H9 (cell line): Measurements from ENCODE around the gene SPRR1A. TPM values are rescaled to one million over a fixed set of nuclear protein-coding genes. Genes with fewer than 3 reads are reported as not detected.

Experiments used
- DNase-seq: peaks from one replicate; pipeline ENCODE4 v3.0.0-alpha.2; 2017
- H2AFZ ChIP-seq: one replicate; pipeline ENCODE4 v1.6.1; 2013; ENCODE audit warnings: mild to moderate bottlenecking, low read length, control low read depth, moderate library complexity
- H2AK5ac ChIP-seq: 2 replicates; pipeline ENCODE4 v1.6.1; 2013; ENCODE audit warnings: low read length, control low read depth, mixed read lengths; ENCODE audit not compliant: insufficient read length
- H2BK120ac ChIP-seq: one replicate; pipeline ENCODE4 v1.6.1; 2013; ENCODE audit warnings: low read depth, mild to moderate bottlenecking, low read length, control low read depth, inconsistent platforms; ENCODE audit not compliant: poor library complexity, severe bottlenecking
- H2BK12ac ChIP-seq: 2 replicates; pipeline ENCODE4 v1.6.1; 2013; ENCODE audit warnings: low read length, control low read depth, mixed read lengths, low read depth; ENCODE audit not compliant: insufficient read length
- H2BK15ac ChIP-seq: 2 replicates; pipeline ENCODE4 v1.6.1; 2013; ENCODE audit warnings: low read depth, low read length, control low read depth
- H2BK20ac ChIP-seq: one replicate; pipeline ENCODE4 v1.6.1; 2013; ENCODE audit warnings: low read depth, mild to moderate bottlenecking, low read length, control low read depth, inconsistent platforms; ENCODE audit not compliant: poor library complexity, severe bottlenecking
- H2BK5ac ChIP-seq: 2 replicates; pipeline ENCODE4 v1.6.1; 2013; ENCODE audit warnings: low read length, control low read depth, mixed read lengths; ENCODE audit not compliant: insufficient read length
- H3K14ac ChIP-seq: 2 replicates; pipeline ENCODE4 v1.6.1; 2013; ENCODE audit warnings: low read length, control low read depth; ENCODE audit not compliant: insufficient read depth
- H3K18ac ChIP-seq: 2 replicates; pipeline ENCODE4 v1.6.1; 2013; ENCODE audit warnings: low read depth, mild to moderate bottlenecking, mixed read lengths, low read length, control low read depth; ENCODE audit not compliant: insufficient read length
- H3K23ac ChIP-seq: 2 replicates; pipeline ENCODE4 v1.6.1; 2013; ENCODE audit warnings: low read length, control low read depth, mixed read lengths, low read depth; ENCODE audit not compliant: insufficient read length
- H3K23me2 ChIP-seq: 2 replicates; pipeline ENCODE4 v1.6.1; 2013; ENCODE audit warnings: low read depth, mild to moderate bottlenecking, mixed read lengths, low read length, control low read depth; ENCODE audit not compliant: insufficient read length, poor library complexity, severe bottlenecking
- H3K27ac ChIP-seq: 2 replicates; pipeline ENCODE4 v1.5.1; 2013; ENCODE audit warnings: low read length, control low read depth, mixed read lengths, low read depth; ENCODE audit not compliant: insufficient read length
- H3K27me3 ChIP-seq: 2 replicates; pipeline ENCODE4 v1.6.1; 2013; ENCODE audit warnings: low read length, control low read depth, inconsistent platforms; ENCODE audit not compliant: insufficient read depth
- H3K4ac ChIP-seq: 2 replicates; pipeline ENCODE4 v1.6.1; 2013; ENCODE audit warnings: low read depth, mild to moderate bottlenecking, control low read depth, inconsistent platforms, low read length, moderate library complexity
- H3K4me1 ChIP-seq: 2 replicates; pipeline ENCODE4 v1.6.1; 2013; ENCODE audit warnings: low read length, control low read depth, inconsistent platforms; ENCODE audit not compliant: insufficient read depth
- H3K4me2 ChIP-seq: 2 replicates; pipeline ENCODE4 v1.6.1; 2013; ENCODE audit warnings: low read length, control low read depth, mixed read lengths; ENCODE audit not compliant: insufficient read length, insufficient read depth
- H3K56ac ChIP-seq: 2 replicates; pipeline ENCODE4 v1.6.1; 2013; ENCODE audit warnings: low read depth, mild to moderate bottlenecking, mixed read lengths, low read length, control low read depth; ENCODE audit not compliant: insufficient read length
- H3K79me1 ChIP-seq: 2 replicates; pipeline ENCODE4 v1.6.1; 2013; ENCODE audit warnings: low read depth, mild to moderate bottlenecking, moderate library complexity, low read length, control low read depth, inconsistent platforms; ENCODE audit not compliant: insufficient read depth, poor library complexity, severe bottlenecking
- H3K79me2 ChIP-seq: 2 replicates; pipeline ENCODE4 v1.6.1; 2013; ENCODE audit warnings: low read length, control low read depth, inconsistent platforms; ENCODE audit not compliant: insufficient read depth
- H3K9ac ChIP-seq: 2 replicates; pipeline ENCODE4 v1.6.1; 2013; ENCODE audit warnings: low read length, control low read depth, mixed read lengths; ENCODE audit not compliant: insufficient read length; ENCODE audit errors: extremely low read depth
- H3K9me3 ChIP-seq: one replicate; pipeline ENCODE4 v1.6.1; 2013; ENCODE audit warnings: low read depth, low read length, inconsistent platforms; ENCODE audit not compliant: control insufficient read depth
- H3T11ph ChIP-seq: one replicate; pipeline ENCODE4 v1.6.1; 2013; ENCODE audit warnings: mild to moderate bottlenecking, low read length, control low read depth, inconsistent platforms
- H4K20me1 ChIP-seq: one replicate; pipeline ENCODE4 v1.6.1; 2013; ENCODE audit not compliant: control insufficient read depth, insufficient read length, insufficient read depth
- H4K5ac ChIP-seq: 2 replicates; pipeline ENCODE4 v1.6.1; 2013; ENCODE audit warnings: low read depth, mild to moderate bottlenecking, mixed read lengths, low read length, control low read depth; ENCODE audit not compliant: insufficient read length
- H4K8ac ChIP-seq: replicated peaks from 2 replicates; pipeline ENCODE4 v1.6.1; 2013; ENCODE audit warnings: low read length, control low read depth, mixed read lengths, low read depth; ENCODE audit not compliant: insufficient read length
- H4K91ac ChIP-seq: 2 replicates; pipeline ENCODE4 v1.6.1; 2013; ENCODE audit warnings: low read depth, mild to moderate bottlenecking, moderate library complexity, mixed read lengths, low read length, control low read depth; ENCODE audit not compliant: insufficient read length
- H3K27ac Mint-ChIP-seq, 3 experiments: 2 replicates in 2 of 3; 3 replicates in 1 of 3; pipeline ENCODE4 v1.8.0; 2020 to 2021; ENCODE audit warnings: mixed read lengths in 3 of 3, mild to moderate bottlenecking in 1 of 3, moderate library complexity in 1 of 3
- H3K27me3 Mint-ChIP-seq: 2 replicates; pipeline ENCODE4 v1.8.0; 2021; ENCODE audit warnings: low read depth, mild to moderate bottlenecking, moderate library complexity, mixed read lengths
- H3K36me3 Mint-ChIP-seq, 3 experiments: 2 replicates in 2 of 3; 3 replicates in 1 of 3; pipeline ENCODE4 v1.8.0; 2020 to 2021; ENCODE audit warnings: low read depth in 3 of 3, mixed read lengths in 3 of 3; ENCODE audit not compliant: insufficient read depth in 1 of 3
- H3K4me1 Mint-ChIP-seq, 2 experiments: 2 replicates each; pipeline ENCODE4 v1.8.0; 2020; ENCODE audit warnings: mixed read lengths in 2 of 2
- H3K4me3 Mint-ChIP-seq, 2 experiments: 2 replicates in 1 of 2; 3 replicates in 1 of 2; pipeline ENCODE4 v1.8.0; 2020 to 2021; ENCODE audit warnings: mild to moderate bottlenecking in 2 of 2, mixed read lengths in 2 of 2, moderate library complexity in 1 of 2
- H3K9me3 Mint-ChIP-seq, 2 experiments: 2 replicates in 1 of 2; 3 replicates in 1 of 2; pipeline ENCODE4 v1.8.0; 2020; ENCODE audit warnings: mild to moderate bottlenecking in 2 of 2, mixed read lengths in 2 of 2, moderate library complexity in 1 of 2
- total RNA-seq: library from RNA; stranded (reverse); gene quantifications from 2 replicates; pipeline ENCODE4 v1.2.1, GENCODE V29; 2021
- TF ChIP-seq, protein P1 (sequence below): fragments of 200-600 bp; sonication (generic); conservative IDR thresholded peaks from 3 replicates; pipeline ENCODE4 v1.8.0; 2021; ENCODE audit warnings: antibody characterized with exemption, mild to moderate bottlenecking

Gene SPRR1A
- total RNA-seq, 1 experiment from 2014 or later, result not detected

GRCh38 chr1:153032073-153032472 lies 48.2 kb downstream of the SPRR1A start:
- no peak for DNase-seq

More at GRCh38 chr1:153032073-153032472, 48.2 kb downstream of the SPRR1A start:
- Histone ChIP-seq H3K4me1 (peaks cover 3% of the 10 kb centered on the region; the same call in 1 of the 2 replicates), H2BK12ac (no peak overlapping the region), H3T11ph (no peak overlapping the region), H2AFZ (no peak overlapping the region), H3K27me3 (no peaks in the 10 kb centered on the region), H4K8ac (no peak overlapping the region), H3K4ac (no peak overlapping the region), H4K20me1 (no peaks in the 10 kb centered on the region), H2BK120ac (no peak overlapping the region), H3K27ac (no peak overlapping the region), H3K79me2 (no peaks in the 10 kb centered on the region), H4K5ac (no peak overlapping the region), H3K9ac (no peak overlapping the region), H3K23ac (no peak overlapping the region), H2BK20ac (no peak overlapping the region), H3K23me2 (no peaks in the 10 kb centered on the region), H2AK5ac (no peak overlapping the region), H3K9me3 (no peaks in the 10 kb centered on the region), H2BK5ac (no peak overlapping the region), H4K91ac (no peak overlapping the region), H3K56ac (no peak overlapping the region), H3K18ac (no peak overlapping the region), H3K79me1 (no peaks in the 10 kb centered on the region), H3K4me2 (no peak overlapping the region), H3K14ac (no peak overlapping the region), H2BK15ac (no peak overlapping the region)
- Mint-ChIP-seq H3K9me3 (no peaks in the 10 kb centered on the region; a peak in 2 of 5 replicates), H3K4me1 (peaks cover 6 to 9% of the 10 kb centered on the region in 2 experiments), H3K4me3 (no peak overlapping the region), H3K36me3 (no peaks in the 10 kb centered on the region), H3K27me3 (no peaks in the 10 kb centered on the region), H3K27ac (no peak overlapping the region)
- TF ChIP-seq, protein P1, sequence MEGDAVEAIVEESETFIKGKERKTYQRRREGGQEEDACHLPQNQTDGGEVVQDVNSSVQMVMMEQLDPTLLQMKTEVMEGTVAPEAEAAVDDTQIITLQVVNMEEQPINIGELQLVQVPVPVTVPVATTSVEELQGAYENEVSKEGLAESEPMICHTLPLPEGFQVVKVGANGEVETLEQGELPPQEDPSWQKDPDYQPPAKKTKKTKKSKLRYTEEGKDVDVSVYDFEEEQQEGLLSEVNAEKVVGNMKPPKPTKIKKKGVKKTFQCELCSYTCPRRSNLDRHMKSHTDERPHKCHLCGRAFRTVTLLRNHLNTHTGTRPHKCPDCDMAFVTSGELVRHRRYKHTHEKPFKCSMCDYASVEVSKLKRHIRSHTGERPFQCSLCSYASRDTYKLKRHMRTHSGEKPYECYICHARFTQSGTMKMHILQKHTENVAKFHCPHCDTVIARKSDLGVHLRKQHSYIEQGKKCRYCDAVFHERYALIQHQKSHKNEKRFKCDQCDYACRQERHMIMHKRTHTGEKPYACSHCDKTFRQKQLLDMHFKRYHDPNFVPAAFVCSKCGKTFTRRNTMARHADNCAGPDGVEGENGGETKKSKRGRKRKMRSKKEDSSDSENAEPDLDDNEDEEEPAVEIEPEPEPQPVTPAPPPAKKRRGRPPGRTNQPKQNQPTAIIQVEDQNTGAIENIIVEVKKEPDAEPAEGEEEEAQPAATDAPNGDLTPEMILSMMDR, result no peak
